Neural cell (in vitro differentiated cells): Measurements from ENCODE around the gene F11R. TPM values are rescaled to one million over a fixed set of nuclear protein-coding genes. Genes with fewer than 3 reads are reported as not detected.

Source experiments
- H2AFZ ChIP-seq: fragments of 200-600, 300-800 bp; sonication (generic), shearing (Covaris generic); 2 replicates; pipeline ENCODE4 v1.6.0; 2014; ENCODE audit warnings: low read depth, mild to moderate bottlenecking, antibody characterized with exemption, low read length, moderate library complexity
- H3F3A ChIP-seq: fragments of 200-600 bp; shearing (Covaris generic); 2 replicates; pipeline ENCODE4 v1.6.1; 2016; ENCODE audit warnings: mild to moderate bottlenecking, moderate library complexity, mixed read lengths, antibody characterized with exemption, low read length; ENCODE audit not compliant: insufficient read depth, poor library complexity, severe bottlenecking
- H3K27ac ChIP-seq: fragments of 200-600, 300-800 bp; sonication (generic), shearing (Covaris generic); 2 replicates; pipeline ENCODE4 v1.5.1; 2014; ENCODE audit warnings: mild to moderate bottlenecking, low read length, moderate library complexity
- H3K27me3 ChIP-seq: fragments of 300-800, 200-600 bp; sonication (generic), shearing (Covaris generic); 2 replicates; pipeline ENCODE4 v1.6.0; 2014; ENCODE audit warnings: mild to moderate bottlenecking, low read depth, low read length, moderate library complexity; ENCODE audit not compliant: insufficient read depth
- H3K36me3 ChIP-seq: fragments of 300-800, 200-600 bp; sonication (generic), shearing (Covaris generic); 2 replicates; pipeline ENCODE4 v1.5.1; 2014; ENCODE audit warnings: mild to moderate bottlenecking, antibody characterized with exemption, low read length, moderate library complexity; ENCODE audit not compliant: insufficient read depth
- H3K4me2 ChIP-seq: fragments of 300-800, 200-600 bp; sonication (generic), shearing (Covaris generic); 2 replicates; pipeline ENCODE4 v1.6.0; 2014; ENCODE audit warnings: mild to moderate bottlenecking, low read length
- H3K4me3 ChIP-seq: fragments of 300-800, 200-600 bp; sonication (generic), shearing (Covaris generic); 2 replicates; pipeline ENCODE4 v1.5.1; 2014; ENCODE audit warnings: mild to moderate bottlenecking, low read length, moderate library complexity
- H3K79me2 ChIP-seq: fragments of 200-600 bp; shearing (Covaris generic); replicated peaks from 2 replicates; pipeline ENCODE4 v1.6.0; 2014; ENCODE audit warnings: mild to moderate bottlenecking, low read length, moderate library complexity; ENCODE audit not compliant: insufficient read depth
- H3K9ac ChIP-seq: fragments of 300-800, 200-600 bp; sonication (generic), shearing (Covaris generic); 2 replicates; pipeline ENCODE4 v1.6.1; 2016; ENCODE audit warnings: mild to moderate bottlenecking, low read length, mixed read lengths
- H3K9me2 ChIP-seq: fragments of 200-600 bp; shearing (Covaris generic); 2 replicates; pipeline ENCODE4 v1.6.1; 2016; ENCODE audit warnings: mild to moderate bottlenecking, low read length, mixed read lengths; ENCODE audit not compliant: insufficient read depth
- H3K9me3 ChIP-seq: fragments of 200-600, 300-800 bp; sonication (generic), shearing (Covaris generic); 2 replicates; pipeline ENCODE4 v1.6.1; 2016; ENCODE audit warnings: mild to moderate bottlenecking, mixed run types, low read length, moderate library complexity, mixed read lengths
- H4K20me1 ChIP-seq: fragments of 200-600 bp; shearing (Covaris generic); 2 replicates; pipeline ENCODE4 v1.6.1; 2016; ENCODE audit warnings: mild to moderate bottlenecking, mixed run types; ENCODE audit not compliant: insufficient read depth
- EP300 ChIP-seq: fragments of 450-650 bp; conservative IDR thresholded peaks from 2 replicates; pipeline ENCODE4 v1.6.1; 2014; ENCODE audit warnings: antibody characterized with exemption, mild to moderate bottlenecking, moderate library complexity; ENCODE audit not compliant: poor library complexity, severe bottlenecking
- EZH2 ChIP-seq: fragments of 200-600, 300-800 bp; shearing (Covaris generic), sonication (generic); IDR thresholded peaks from 2 replicates; pipeline ENCODE4 v1.6.1; 2014; ENCODE audit warnings: antibody characterized with exemption, low read length, borderline replicate concordance, mild to moderate bottlenecking; ENCODE audit not compliant: insufficient read depth, poor library complexity, severe bottlenecking
- MXI1 ChIP-seq: fragments of 450-650 bp; conservative IDR thresholded peaks from 2 replicates; pipeline ENCODE4 v1.6.1; 2014; ENCODE audit warnings: antibody characterized with exemption, mild to moderate bottlenecking; ENCODE audit not compliant: poor library complexity, severe bottlenecking
- POLR2AphosphoS5 ChIP-seq: IDR thresholded peaks from 2 replicates; pipeline ENCODE4 v1.6.1; 2012
- RAD21 ChIP-seq: fragments of 450-650 bp; conservative IDR thresholded peaks from 2 replicates; pipeline ENCODE4 v1.6.1; 2014; ENCODE audit warnings: antibody characterized with exemption, mild to moderate bottlenecking, moderate library complexity
- SMC3 ChIP-seq: fragments of 450-650 bp; conservative IDR thresholded peaks from 2 replicates; pipeline ENCODE4 v1.6.1; 2014; ENCODE audit warnings: antibody characterized with exemption, mild to moderate bottlenecking, moderate library complexity; ENCODE audit not compliant: poor library complexity
- TAF1 ChIP-seq: IDR thresholded peaks from 2 replicates; pipeline ENCODE4 v1.6.1; 2012; ENCODE audit warnings: low read depth
- polyA plus RNA-seq: library from polyadenylated mRNA; depleted of rRNA; stranded (reverse); fragments of >200 nt; gene quantifications from 2 replicates; pipeline ENCODE4 v1.2.3, GENCODE V29; 2014
- TF ChIP-seq, protein P1 (sequence below): fragments of 450-650 bp; IDR thresholded peaks from 2 replicates; pipeline ENCODE4 v1.5.1; 2014; ENCODE audit warnings: antibody characterized with exemption, mild to moderate bottlenecking, moderate library complexity; ENCODE audit not compliant: poor library complexity, severe bottlenecking
- TF ChIP-seq, protein P2 (sequence below): IDR thresholded peaks from 2 replicates; pipeline ENCODE4 v1.6.1; 2012; ENCODE audit warnings: borderline replicate concordance

The F11R gene
- polyA plus RNA-seq, 1 donor from 2014 or later = 7.3 TPM

DNA sequence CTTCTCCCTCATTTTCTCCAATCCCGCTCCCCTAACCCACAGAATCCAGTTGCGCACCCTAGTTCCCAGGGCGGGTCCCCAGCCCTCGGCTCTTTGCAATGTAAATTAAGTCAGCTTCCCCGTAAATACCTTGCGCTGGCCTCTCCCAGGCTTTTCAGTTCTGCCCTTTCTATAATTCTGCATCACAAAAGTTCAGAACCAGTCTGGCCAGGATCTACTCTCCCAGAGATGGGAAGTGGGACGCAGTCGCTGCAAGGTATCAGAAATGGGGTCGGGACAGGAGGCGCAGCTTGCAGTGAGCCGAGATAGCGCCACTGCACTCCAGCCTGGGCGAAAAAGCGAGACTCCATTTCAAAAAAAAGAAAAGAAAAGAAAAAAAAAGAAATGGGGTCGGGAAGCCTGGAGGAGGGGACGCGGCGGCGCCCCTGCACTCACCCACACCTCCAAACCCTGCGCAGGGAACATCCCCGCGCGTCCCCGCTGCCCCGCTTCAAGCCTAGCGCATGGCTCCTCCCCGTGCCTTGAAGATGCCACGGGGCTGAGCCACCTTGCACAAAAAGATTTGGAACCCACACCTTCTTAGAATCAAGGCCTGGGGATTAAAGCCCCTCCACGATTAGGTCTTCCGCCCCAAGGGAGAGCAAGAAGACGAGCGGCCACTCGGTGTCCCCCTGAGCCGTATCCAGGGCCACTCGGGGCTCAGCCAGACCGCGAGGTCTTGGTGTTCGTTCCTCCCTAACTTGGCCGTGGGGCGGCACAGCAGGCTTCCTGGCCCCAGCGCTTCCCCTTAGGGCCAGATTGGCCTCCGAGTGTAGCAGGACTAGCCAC lies 39.2 kb downstream of the F11R start:
- no peaks in the 10 kb centered on the region for H3K9me2 ChIP-seq

DNA sequence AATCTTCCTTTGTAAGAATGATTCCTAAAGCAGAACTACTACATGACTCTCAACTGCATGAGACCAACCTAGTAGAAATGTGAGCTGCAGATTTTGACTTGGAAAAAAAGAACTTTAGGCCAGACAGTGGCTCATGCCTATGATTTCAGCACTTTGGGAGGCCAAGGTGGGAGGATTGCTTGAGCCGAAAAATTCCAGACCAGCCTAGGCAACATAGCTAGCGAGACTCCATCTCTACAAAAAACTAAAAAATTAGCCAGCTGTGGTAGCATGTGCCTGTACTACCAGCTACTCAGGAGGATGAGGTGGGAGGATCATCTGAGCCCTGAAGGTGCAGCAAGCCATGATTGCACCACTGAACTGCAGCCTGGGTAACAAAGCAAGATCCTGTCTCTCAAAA lies 41.7 kb downstream of the F11R start:
- Histone ChIP-seq H3K79me2 (no peaks in the 10 kb centered on the region), H3K36me3 (no peaks in the 10 kb centered on the region), H3K27ac (no peak overlapping the region), H2AFZ (no peak overlapping the region), H3K4me2 (no peak overlapping the region), H3F3A (no peaks in the 10 kb centered on the region), H3K9me2 (no peaks in the 10 kb centered on the region), H3K27me3 (peaks cover 24% of the 10 kb centered on the region), H3K4me3 (no peak overlapping the region), H3K9me3 (no peaks in the 10 kb centered on the region), H3K9ac (no peak overlapping the region), H4K20me1 (no peaks in the 10 kb centered on the region)
- TF ChIP-seq EP300 = no peak
- no peak for TF ChIP-seq RAD21
- no peak for TF ChIP-seq SMC3
- TF ChIP-seq, protein P1, sequence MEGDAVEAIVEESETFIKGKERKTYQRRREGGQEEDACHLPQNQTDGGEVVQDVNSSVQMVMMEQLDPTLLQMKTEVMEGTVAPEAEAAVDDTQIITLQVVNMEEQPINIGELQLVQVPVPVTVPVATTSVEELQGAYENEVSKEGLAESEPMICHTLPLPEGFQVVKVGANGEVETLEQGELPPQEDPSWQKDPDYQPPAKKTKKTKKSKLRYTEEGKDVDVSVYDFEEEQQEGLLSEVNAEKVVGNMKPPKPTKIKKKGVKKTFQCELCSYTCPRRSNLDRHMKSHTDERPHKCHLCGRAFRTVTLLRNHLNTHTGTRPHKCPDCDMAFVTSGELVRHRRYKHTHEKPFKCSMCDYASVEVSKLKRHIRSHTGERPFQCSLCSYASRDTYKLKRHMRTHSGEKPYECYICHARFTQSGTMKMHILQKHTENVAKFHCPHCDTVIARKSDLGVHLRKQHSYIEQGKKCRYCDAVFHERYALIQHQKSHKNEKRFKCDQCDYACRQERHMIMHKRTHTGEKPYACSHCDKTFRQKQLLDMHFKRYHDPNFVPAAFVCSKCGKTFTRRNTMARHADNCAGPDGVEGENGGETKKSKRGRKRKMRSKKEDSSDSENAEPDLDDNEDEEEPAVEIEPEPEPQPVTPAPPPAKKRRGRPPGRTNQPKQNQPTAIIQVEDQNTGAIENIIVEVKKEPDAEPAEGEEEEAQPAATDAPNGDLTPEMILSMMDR = no peak
- TF ChIP-seq, protein P2, sequence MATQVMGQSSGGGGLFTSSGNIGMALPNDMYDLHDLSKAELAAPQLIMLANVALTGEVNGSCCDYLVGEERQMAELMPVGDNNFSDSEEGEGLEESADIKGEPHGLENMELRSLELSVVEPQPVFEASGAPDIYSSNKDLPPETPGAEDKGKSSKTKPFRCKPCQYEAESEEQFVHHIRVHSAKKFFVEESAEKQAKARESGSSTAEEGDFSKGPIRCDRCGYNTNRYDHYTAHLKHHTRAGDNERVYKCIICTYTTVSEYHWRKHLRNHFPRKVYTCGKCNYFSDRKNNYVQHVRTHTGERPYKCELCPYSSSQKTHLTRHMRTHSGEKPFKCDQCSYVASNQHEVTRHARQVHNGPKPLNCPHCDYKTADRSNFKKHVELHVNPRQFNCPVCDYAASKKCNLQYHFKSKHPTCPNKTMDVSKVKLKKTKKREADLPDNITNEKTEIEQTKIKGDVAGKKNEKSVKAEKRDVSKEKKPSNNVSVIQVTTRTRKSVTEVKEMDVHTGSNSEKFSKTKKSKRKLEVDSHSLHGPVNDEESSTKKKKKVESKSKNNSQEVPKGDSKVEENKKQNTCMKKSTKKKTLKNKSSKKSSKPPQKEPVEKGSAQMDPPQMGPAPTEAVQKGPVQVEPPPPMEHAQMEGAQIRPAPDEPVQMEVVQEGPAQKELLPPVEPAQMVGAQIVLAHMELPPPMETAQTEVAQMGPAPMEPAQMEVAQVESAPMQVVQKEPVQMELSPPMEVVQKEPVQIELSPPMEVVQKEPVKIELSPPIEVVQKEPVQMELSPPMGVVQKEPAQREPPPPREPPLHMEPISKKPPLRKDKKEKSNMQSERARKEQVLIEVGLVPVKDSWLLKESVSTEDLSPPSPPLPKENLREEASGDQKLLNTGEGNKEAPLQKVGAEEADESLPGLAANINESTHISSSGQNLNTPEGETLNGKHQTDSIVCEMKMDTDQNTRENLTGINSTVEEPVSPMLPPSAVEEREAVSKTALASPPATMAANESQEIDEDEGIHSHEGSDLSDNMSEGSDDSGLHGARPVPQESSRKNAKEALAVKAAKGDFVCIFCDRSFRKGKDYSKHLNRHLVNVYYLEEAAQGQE = no peak
- TF ChIP-seq MXI1 = no peak
- TF ChIP-seq EZH2 = no peak
- TF ChIP-seq POLR2AphosphoS5 = no peak
- TF ChIP-seq TAF1 = no peak

More for the DNA sequence above, 39.2 kb downstream of the F11R start:
- H3K4me3 ChIP-seq = peak overlapping the region; percentile 44
- no peak overlapping the region for H2AFZ ChIP-seq
- H4K20me1 ChIP-seq = no peaks in the 10 kb centered on the region
- no peaks in the 10 kb centered on the region for H3K9me3 ChIP-seq
- peaks cover 24% of the 10 kb centered on the region for H3K27me3 ChIP-seq
- no peak overlapping the region for H3K9ac ChIP-seq
- no peak overlapping the region for H3K4me2 ChIP-seq
- H3K79me2 ChIP-seq = no peaks in the 10 kb centered on the region
- TF ChIP-seq EZH2 = no peak
- no peak for TF ChIP-seq MXI1
- TF ChIP-seq, protein P2 = no peak
- TF ChIP-seq POLR2AphosphoS5 = no peak
- no peak for TF ChIP-seq SMC3
- no peak for TF ChIP-seq TAF1
- no peak for TF ChIP-seq RAD21
- TF ChIP-seq, protein P1 = no peak
- TF ChIP-seq EP300 = no peak
- H3K27ac ChIP-seq = no peak overlapping the region
- no peaks in the 10 kb centered on the region for H3F3A ChIP-seq
- H3K36me3 ChIP-seq = no peaks in the 10 kb centered on the region
